Trophoblast cell (in vitro differentiated cells and primary cell): ENCODE data around the gene NME9.

Experiments
- DNase-seq, 2 donors: peaks; one replicate each; pipeline ENCODE4 v3.0.0-alpha.2; 2016
- H2AFZ ChIP-seq: 2 replicates; pipeline ENCODE4 v1.6.1; 2013; ENCODE audit warnings: low read length, moderate library complexity, mild to moderate bottlenecking; ENCODE audit not compliant: insufficient read depth, poor library complexity
- H2AK5ac ChIP-seq: 2 replicates; pipeline ENCODE4 v1.6.1; 2013; ENCODE audit warnings: mild to moderate bottlenecking, low read length
- H2BK120ac ChIP-seq: 2 replicates; pipeline ENCODE4 v1.6.1; 2013; ENCODE audit warnings: low read length, mild to moderate bottlenecking, moderate library complexity; ENCODE audit not compliant: insufficient read depth, poor library complexity
- H2BK12ac ChIP-seq: 2 replicates; pipeline ENCODE4 v1.6.1; 2013; ENCODE audit warnings: mild to moderate bottlenecking, low read length, moderate library complexity
- H2BK5ac ChIP-seq: 2 replicates; pipeline ENCODE4 v1.6.1; 2013; ENCODE audit warnings: low read length, low read depth, moderate library complexity, mild to moderate bottlenecking; ENCODE audit not compliant: poor library complexity
- H3K14ac ChIP-seq: 2 replicates; pipeline ENCODE4 v1.6.1; 2013; ENCODE audit warnings: mild to moderate bottlenecking, low read length
- H3K18ac ChIP-seq: 2 replicates; pipeline ENCODE4 v1.6.1; 2013; ENCODE audit warnings: mild to moderate bottlenecking, low read length
- H3K23ac ChIP-seq: 2 replicates; pipeline ENCODE4 v1.6.1; 2013; ENCODE audit warnings: low read length
- H3K27ac ChIP-seq: 2 replicates; pipeline ENCODE4 v1.5.1; 2013; ENCODE audit warnings: low read depth, mild to moderate bottlenecking, inconsistent platforms, low read length, moderate library complexity
- H3K27me3 ChIP-seq: 2 replicates; pipeline ENCODE4 v1.6.1; 2013; ENCODE audit warnings: inconsistent platforms, mild to moderate bottlenecking, low read length, moderate library complexity; ENCODE audit not compliant: insufficient read depth
- H3K36me3 ChIP-seq, 2 experiments: 1 replicate in 1 of 2; 2 replicates in 1 of 2; pipeline ENCODE4 v1.6.1; 2013; ENCODE audit warnings: low read length in 2 of 2, mild to moderate bottlenecking in 2 of 2, moderate library complexity in 1 of 2; ENCODE audit not compliant: insufficient read depth in 2 of 2, control insufficient read depth in 1 of 2
- H3K4ac ChIP-seq: 2 replicates; pipeline ENCODE4 v1.6.1; 2013; ENCODE audit warnings: low read depth, mild to moderate bottlenecking, low read length, moderate library complexity
- H3K4me1 ChIP-seq, 2 experiments: 1 replicate in 1 of 2; 2 replicates in 1 of 2; pipeline ENCODE4 v1.6.1; 2013; ENCODE audit warnings: low read length in 2 of 2, mild to moderate bottlenecking in 2 of 2, moderate library complexity in 1 of 2; ENCODE audit not compliant: insufficient read depth in 2 of 2, control insufficient read depth in 1 of 2
- H3K4me2 ChIP-seq: 2 replicates; pipeline ENCODE4 v1.6.1; 2013; ENCODE audit warnings: inconsistent platforms, mild to moderate bottlenecking, low read length, moderate library complexity
- H3K4me3 ChIP-seq: 2 replicates; pipeline ENCODE4 v1.5.1; 2013; ENCODE audit warnings: mild to moderate bottlenecking, low read depth, low read length, inconsistent platforms
- H3K79me1 ChIP-seq: one replicate; pipeline ENCODE4 v1.6.1; 2013; ENCODE audit warnings: low read length
- H3K79me2 ChIP-seq: 2 replicates; pipeline ENCODE4 v1.6.1; 2013; ENCODE audit warnings: low read length, mild to moderate bottlenecking; ENCODE audit not compliant: control insufficient read depth, insufficient read depth, poor library complexity
- H3K9ac ChIP-seq: 2 replicates; pipeline ENCODE4 v1.6.1; 2013; ENCODE audit warnings: mild to moderate bottlenecking, low read length
- H3K9me3 ChIP-seq: 2 replicates; pipeline ENCODE4 v1.6.1; 2013; ENCODE audit warnings: low read depth, mild to moderate bottlenecking, control low read depth, inconsistent platforms, low read length; ENCODE audit not compliant: insufficient read depth
- H4K12ac ChIP-seq: 2 replicates; pipeline ENCODE4 v1.6.1; 2013; ENCODE audit warnings: low read depth, mild to moderate bottlenecking, low read length, moderate library complexity
- H4K8ac ChIP-seq: 2 replicates; pipeline ENCODE4 v1.6.1; 2013; ENCODE audit warnings: low read depth, mild to moderate bottlenecking, low read length, moderate library complexity
- H4K91ac ChIP-seq: one replicate; pipeline ENCODE4 v1.6.1; 2013; ENCODE audit warnings: low read depth, mild to moderate bottlenecking, low read length, moderate library complexity
- WGBS: extraction: QIAGEN DNeasy Blood & Tissue Kit; methylation state at CpG from one replicate; pipeline ENCODE4 v1.1.7; 2013; ENCODE audit warnings: missing lambda C conversion rate; ENCODE audit not compliant: insufficient read length, insufficient coverage; ENCODE audit errors: extremely low coverage; 5-methylcytosine and 5-hydroxymethylcytosine counted together

The NME9 gene

GRCh38 chr3:138325990-138326389 lies 3.7 kb downstream of the NME9 start:
- DNase-seq, result peak in 1 of 2 donors; percentile 40
- H4K91ac ChIP-seq, result no peak overlapping the region
- no peak overlapping the region for H4K8ac ChIP-seq
- H3K4ac ChIP-seq, result no peak overlapping the region
- no peaks in the 10 kb centered on the region for H3K9me3 ChIP-seq
- H2BK12ac ChIP-seq, result no peak overlapping the region
- no peaks in the 10 kb centered on the region for H3K36me3 ChIP-seq
- H3K14ac ChIP-seq, result no peak overlapping the region
- H3K79me2 ChIP-seq, result peaks cover 2% of the 10 kb centered on the region
- no peak overlapping the region for H2BK120ac ChIP-seq
- no peak overlapping the region for H3K4me2 ChIP-seq
- no peak overlapping the region for H3K9ac ChIP-seq
- H2AK5ac ChIP-seq, result no peak overlapping the region
- peaks cover 5% of the 10 kb centered on the region for H3K79me1 ChIP-seq
- no peak overlapping the region for H4K12ac ChIP-seq
- H2BK5ac ChIP-seq, result no peak overlapping the region
- H3K4me1 ChIP-seq, result peaks cover 5 to 7% of the 10 kb centered on the region in 2 experiments
- no peaks in the 10 kb centered on the region for H3K27me3 ChIP-seq
- no peak overlapping the region for H2AFZ ChIP-seq
- H3K27ac ChIP-seq, result no peak overlapping the region
- no peak overlapping the region for H3K4me3 ChIP-seq
- no peak overlapping the region for H3K23ac ChIP-seq
- no peak overlapping the region for H3K18ac ChIP-seq

GRCh38 chr3:138323971-138324370 lies 5.7 kb downstream of the NME9 start:
- no CpG with 5 or more reads among the region's 4 CpGs for WGBS
- Histone ChIP-seq H3K18ac (no peak overlapping the region), H3K27ac (no peak overlapping the region), H3K4me2 (no peak overlapping the region), H3K4me3 (no peak overlapping the region), H3K9ac (no peak overlapping the region), H3K79me1 (no peaks in the 10 kb centered on the region), H2BK5ac (no peak overlapping the region), H3K9me3 (peaks cover 1% of the 10 kb centered on the region), H3K14ac (no peak overlapping the region), H2BK120ac (no peak overlapping the region), H4K12ac (no peak overlapping the region), H4K91ac (no peak overlapping the region), H2AK5ac (no peak overlapping the region), H2BK12ac (no peak overlapping the region), H3K4ac (no peak overlapping the region), H2AFZ (no peak overlapping the region), H4K8ac (no peak overlapping the region), H3K79me2 (no peaks in the 10 kb centered on the region), H3K36me3 (no peaks in the 10 kb centered on the region), H3K4me1 (peaks cover 4 to 5% of the 10 kb centered on the region in 2 experiments), H3K23ac (no peak overlapping the region), H3K27me3 (no peaks in the 10 kb centered on the region)
- DNase-seq, result no peak

DNA sequence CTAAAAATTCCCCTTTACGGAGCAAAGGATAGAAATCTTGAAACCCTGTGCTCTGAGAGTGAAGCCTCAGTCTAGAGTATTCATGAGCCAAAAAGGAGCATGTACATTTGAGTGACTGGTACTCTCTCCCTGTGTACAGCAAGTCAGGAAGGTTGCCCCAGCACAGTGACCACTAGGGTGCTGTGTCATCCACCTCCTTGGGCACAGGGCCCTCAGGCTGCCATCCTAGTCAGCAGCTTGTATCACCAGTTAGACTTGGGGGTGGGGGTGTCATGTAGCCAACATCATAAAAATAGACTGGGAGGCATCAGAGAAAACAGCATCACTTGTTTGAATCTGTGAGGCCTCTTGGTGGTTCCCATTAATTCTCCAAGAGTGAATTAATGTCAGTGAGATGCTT lies 12.0 kb downstream of the NME9 start:
- WGBS, result no CpG with 5 or more reads among the region's 1 CpG
- no peak overlapping the region for H2AFZ ChIP-seq
- H3K36me3 ChIP-seq, result no peaks in the 10 kb centered on the region

GRCh38 chr3:138314751-138315150 lies 14.9 kb downstream of the NME9 start:
- no peak overlapping the region for H2AFZ ChIP-seq
- H2BK5ac ChIP-seq, result no peak overlapping the region
- H3K4me2 ChIP-seq, result no peak overlapping the region
- H4K8ac ChIP-seq, result no peak overlapping the region
- no peak overlapping the region for H2BK120ac ChIP-seq
- no peak overlapping the region for H3K14ac ChIP-seq
- H3K36me3 ChIP-seq, result no peaks in the 10 kb centered on the region
- H3K4me1 ChIP-seq, result no peaks in the 10 kb centered on the region
- H3K27ac ChIP-seq, result no peak overlapping the region
- H3K18ac ChIP-seq, result no peak overlapping the region
- no peak overlapping the region for H3K9ac ChIP-seq
- H3K27me3 ChIP-seq, result no peaks in the 10 kb centered on the region
- no peaks in the 10 kb centered on the region for H3K9me3 ChIP-seq
- H4K91ac ChIP-seq, result no peak overlapping the region
- WGBS, result no CpG with 5 or more reads among the region's 1 CpG
- H2BK12ac ChIP-seq, result no peak overlapping the region
- no peak overlapping the region for H2AK5ac ChIP-seq
- no peak overlapping the region for H3K4me3 ChIP-seq
- peak in 1 of 2 donors; percentile 69 for DNase-seq
- no peak overlapping the region for H4K12ac ChIP-seq
- no peak overlapping the region for H3K23ac ChIP-seq
- no peaks in the 10 kb centered on the region for H3K79me1 ChIP-seq
- no peak overlapping the region for H3K4ac ChIP-seq
- H3K79me2 ChIP-seq, result no peaks in the 10 kb centered on the region

More for the DNA sequence above, 12.0 kb downstream of the NME9 start:
- Histone ChIP-seq H2AK5ac (no peak overlapping the region), H3K27ac (no peak overlapping the region), H4K8ac (no peak overlapping the region), H4K12ac (no peak overlapping the region), H3K9me3 (peaks cover 1% of the 10 kb centered on the region), H2BK12ac (no peak overlapping the region), H3K4ac (no peak overlapping the region), H3K18ac (no peak overlapping the region), H3K9ac (no peak overlapping the region), H2BK120ac (no peak overlapping the region), H3K23ac (no peak overlapping the region), H3K79me2 (no peaks in the 10 kb centered on the region), H3K4me3 (no peak overlapping the region), H3K27me3 (no peaks in the 10 kb centered on the region), H3K14ac (no peak overlapping the region), H3K4me2 (no peak overlapping the region), H4K91ac (no peak overlapping the region), H2BK5ac (no peak overlapping the region), H3K79me1 (no peaks in the 10 kb centered on the region), H3K4me1 (no peaks in the 10 kb centered on the region)
- no peak for DNase-seq
